T follicular helper cell (primary cell): Measurements from ENCODE around the gene EME2.

Source experiments
- DNase-seq: peaks from one replicate; pipeline ENCODE4 v3.0.0-alpha.2; 2020; ENCODE audit warnings: low read depth

The EME2 gene

DNA sequence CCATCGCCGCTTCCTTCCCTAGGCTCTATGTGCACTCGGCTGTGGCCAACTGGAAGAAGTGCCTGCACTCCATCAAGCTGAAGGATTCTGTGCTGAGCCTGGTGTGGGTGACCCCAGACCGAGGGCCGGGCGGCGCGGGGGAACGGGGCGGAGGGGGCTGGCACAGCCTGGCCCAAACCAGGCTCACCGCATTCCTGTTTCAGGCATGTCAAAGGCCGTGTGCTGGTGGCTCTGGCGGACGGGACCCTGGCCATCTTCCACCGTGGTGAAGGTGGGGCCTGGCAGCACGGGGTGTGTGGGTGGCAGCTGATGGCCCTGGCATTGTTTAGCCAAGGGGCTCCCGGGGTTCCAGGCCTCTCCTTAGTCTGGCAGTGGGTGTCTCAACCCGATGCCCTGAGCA lies 5.9 kb upstream of the EME2 start:
- no peak for DNase-seq

DNA sequence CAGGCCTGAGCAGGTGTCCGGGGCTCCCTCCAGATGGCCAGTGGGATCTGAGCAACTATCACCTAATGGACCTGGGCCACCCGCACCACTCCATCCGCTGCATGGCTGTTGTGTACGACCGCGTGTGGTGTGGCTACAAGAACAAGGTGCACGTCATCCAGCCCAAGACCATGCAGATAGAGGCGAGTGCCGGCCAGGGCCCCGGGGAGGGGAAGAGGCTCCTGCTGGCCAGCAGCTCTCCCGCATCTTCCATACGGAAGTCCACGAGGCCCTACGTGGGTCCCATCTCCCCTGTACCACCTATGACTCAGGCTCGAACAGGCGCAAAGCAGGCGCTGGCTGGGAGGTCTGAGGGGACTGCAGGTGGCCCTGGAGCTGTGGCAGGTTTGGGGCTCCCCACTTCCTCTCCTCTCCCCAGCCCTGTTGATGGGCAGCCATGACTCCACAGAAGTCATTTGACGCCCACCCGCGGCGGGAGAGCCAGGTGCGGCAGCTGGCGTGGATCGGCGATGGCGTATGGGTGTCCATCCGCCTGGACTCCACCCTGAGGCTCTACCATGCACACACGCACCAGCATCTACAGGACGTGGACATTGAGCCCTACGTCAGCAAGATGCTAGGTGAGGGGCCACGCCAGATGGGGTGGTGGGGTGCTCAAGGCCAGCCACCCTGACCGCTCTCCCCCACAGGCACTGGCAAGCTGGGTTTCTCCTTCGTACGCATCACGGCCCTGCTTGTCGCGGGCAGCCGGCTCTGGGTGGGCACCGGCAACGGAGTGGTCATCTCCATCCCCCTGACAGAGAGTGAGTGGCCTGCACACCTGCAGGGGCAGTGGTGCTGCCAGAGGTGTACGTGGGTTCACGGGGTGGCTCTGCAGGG lies 5.3 kb upstream of the EME2 start:
- no peak for DNase-seq

DNA sequence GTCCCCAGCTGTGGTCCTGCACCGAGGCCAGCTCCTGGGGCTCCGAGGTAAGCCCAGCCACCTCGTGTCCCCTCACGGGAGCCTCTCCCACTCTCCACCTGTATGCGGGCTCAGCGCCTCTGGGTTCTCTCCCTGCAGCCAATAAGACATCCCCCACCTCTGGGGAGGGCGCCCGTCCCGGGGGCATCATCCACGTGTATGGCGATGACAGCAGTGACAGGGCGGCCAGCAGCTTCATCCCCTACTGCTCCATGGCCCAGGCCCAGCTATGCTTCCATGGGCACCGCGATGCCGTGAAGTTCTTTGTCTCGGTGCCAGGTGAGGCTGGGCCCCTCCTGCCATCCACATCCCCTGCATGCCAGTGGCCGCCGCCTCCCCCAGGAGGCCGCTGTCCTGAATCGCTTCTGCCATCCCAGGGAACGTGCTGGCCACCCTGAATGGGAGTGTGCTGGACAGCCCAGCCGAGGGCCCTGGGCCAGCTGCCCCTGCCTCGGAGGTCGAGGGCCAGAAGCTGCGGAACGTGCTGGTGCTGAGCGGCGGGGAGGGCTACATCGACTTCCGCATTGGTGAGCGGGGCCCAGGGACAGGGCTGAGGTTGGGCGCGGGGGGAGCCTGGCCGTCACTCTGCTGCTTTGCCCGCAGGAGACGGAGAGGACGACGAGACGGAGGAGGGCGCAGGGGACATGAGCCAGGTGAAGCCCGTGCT lies 4.4 kb upstream of the EME2 start:
- no peak for DNase-seq

DNA sequence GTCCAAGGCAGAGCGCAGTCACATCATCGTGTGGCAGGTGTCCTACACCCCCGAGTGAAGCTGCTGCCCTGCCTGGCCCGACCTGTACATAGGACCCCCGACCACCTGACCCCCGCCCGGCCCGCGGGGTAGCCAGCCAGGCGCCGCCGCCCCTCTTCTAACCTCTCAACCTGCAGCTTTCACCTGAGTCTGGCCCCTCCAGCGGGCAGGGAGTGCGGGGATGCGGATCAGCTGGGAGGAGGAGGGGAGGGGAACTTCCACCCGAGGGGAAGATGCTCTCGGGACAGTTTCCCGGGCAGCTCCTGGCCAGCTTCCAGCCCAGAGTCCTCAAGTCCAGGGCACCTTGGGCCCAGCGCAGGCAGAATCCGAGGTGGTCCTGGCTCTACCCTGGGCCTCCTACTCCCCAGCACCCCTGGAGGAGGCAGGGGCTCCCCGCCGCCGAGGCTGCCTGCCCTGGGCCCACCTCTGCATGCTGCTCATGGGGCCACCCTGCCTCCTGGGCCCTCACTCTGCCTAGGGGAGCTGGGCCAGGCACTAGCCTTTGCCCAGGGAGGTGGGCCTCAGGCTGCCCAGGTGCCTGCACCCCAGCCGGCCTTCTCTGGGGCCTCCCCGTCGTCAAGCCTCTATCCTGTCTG lies 3.7 kb upstream of the EME2 start:
- no peak for DNase-seq

DNA sequence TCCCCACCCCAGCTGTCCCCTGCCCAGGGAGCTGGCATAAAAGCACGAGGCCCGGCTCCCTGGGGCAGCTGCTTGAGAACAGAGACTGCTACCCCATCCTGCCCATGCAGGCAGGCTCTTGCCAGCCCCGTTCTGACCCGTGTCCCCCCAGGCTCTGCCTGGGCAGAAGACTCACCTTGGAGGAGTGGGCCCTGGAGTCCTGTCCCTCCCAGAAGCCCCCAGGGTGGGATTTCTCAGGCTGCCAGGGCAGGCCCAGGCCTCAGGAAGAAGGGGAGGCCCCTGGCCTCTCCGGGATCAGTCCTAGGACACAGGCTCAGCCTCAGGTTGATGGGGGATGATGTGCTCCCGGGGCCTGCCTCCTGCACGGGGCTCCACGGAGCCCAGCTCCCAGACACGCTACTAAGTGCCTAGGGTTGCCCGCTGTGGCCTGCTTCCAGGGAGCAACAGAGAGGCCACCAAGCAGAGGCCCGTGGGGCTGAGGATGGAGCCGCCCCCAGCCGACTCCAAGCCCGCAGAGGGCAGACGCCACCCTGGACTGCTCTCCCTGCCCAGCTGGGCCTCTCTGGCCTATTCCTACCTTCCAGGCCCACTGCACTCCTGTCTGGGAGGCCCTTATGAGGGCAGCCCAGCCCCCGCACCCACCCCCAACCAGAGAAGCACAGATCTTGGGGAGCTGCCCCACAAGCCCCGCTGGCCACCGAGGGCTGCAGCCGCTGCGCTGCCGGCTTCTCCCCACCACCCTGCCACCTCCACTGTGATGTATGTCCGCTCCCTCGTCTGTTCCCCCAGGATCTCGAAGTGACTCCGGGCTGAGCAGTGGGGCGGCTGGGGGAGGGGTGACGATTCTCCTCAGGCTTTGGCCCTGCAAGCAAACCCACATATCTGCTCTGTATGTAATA lies 3.0 kb upstream of the EME2 start:
- DNase-seq, result no peak

DNA sequence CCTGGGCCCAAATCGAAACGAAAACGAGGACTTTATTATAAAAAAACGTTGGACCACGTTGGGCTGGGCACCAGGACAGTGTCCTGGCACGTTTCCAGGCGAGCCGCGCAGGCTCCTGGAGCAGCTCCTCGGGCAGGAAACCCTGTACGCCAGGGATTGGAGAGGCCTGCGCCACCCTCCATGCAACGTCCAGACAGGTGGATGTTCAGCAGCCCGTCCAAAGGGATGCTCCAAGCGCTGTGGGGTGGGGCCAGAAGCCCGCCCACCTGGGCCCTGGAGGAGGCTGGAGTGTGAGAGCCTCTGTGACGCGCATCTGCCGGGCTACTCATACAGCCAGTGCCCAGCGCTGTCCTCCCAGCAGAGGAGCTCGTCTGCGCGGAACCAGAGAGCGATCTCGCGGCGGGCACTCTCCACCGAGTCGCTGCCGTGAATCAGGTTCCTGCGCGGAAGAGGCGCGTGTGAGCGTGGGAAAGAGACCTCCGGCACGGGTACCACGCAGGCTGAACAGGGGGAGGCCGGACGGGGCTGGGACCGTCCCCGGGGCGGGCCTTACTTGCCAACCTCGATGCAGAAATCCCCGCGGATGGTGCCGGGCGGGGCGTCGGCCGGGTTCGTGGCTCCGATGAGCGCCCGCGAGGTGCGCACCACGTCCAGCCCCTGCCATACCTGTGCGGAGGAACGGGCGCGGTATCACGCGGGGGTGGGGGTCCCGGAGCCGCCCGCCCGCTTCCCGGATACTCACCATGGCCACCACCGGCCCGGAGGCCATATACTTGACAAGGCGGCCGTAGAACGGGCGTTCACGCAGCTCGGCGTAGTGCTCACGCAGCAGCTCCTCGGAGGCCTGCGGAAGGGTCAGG lies 2.1 kb upstream of the EME2 start:
- DNase-seq, result peak; percentile 19

DNA sequence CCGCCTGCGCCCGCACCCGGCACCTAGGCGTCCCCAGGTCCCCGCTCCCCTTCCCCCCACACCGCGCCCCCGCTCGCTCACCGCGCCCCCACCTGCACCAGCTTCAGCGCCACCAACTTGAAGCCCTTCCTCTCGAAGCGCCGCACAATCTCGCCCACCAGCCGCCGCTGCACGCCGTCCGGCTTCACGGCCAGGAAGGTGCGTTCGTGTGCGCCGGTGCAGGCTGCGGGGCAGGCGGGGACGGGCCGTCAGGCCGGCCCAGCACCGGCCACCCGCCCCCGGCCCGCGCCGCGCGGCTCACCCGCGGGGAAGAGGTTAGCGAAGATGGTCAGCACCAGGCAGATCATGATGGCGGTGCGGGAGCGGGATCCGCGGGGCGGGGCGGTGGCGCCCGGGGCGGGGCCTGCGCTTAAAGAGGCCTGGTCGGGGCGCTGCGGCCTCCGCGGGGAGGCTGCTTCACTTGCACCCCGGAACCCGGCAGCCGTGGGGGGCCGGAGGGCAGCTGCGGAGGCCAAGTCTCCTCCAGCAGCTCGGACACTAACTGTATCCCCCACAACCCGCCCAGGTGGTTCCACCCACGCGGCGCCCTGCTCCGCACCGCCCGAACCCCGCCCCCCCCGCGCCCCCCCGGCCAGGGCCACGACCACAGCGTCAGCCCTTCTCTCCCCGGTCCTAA lies 1.3 kb upstream of the EME2 start, which contains the start of gene NME3:
Gene NME3 (minus strand): TSS at position 356 of the 676 bp plus-strand sequence. CDS start 9 bp downstream, at position 347.
- peak; percentile 42 for DNase-seq

DNA sequence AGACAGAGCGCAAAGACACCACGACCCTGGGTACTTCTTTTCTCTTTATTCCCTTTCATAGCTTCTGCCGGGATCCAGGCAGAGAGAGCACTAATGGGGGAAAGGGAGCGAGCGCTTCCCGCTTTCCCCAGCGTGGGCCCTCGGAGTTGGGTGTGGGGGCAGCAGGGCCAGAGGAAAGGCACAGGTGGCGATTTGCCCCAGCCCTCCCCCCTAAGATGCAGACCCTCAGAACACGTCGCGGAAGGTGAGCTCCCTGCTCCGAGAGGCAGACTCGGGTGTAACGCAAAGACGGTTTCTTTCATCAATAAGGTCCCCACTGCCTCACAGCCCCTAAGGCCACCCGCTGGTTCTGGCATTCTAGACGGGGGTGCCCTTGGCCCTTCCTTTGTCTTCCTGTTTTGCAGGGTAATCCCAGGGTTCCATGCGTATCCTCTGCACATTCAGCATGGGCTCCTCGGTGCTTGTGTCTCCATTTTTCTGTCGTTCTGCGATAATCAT lies 697 bp upstream of the EME2 start:
- DNase-seq, result no peak

DNA sequence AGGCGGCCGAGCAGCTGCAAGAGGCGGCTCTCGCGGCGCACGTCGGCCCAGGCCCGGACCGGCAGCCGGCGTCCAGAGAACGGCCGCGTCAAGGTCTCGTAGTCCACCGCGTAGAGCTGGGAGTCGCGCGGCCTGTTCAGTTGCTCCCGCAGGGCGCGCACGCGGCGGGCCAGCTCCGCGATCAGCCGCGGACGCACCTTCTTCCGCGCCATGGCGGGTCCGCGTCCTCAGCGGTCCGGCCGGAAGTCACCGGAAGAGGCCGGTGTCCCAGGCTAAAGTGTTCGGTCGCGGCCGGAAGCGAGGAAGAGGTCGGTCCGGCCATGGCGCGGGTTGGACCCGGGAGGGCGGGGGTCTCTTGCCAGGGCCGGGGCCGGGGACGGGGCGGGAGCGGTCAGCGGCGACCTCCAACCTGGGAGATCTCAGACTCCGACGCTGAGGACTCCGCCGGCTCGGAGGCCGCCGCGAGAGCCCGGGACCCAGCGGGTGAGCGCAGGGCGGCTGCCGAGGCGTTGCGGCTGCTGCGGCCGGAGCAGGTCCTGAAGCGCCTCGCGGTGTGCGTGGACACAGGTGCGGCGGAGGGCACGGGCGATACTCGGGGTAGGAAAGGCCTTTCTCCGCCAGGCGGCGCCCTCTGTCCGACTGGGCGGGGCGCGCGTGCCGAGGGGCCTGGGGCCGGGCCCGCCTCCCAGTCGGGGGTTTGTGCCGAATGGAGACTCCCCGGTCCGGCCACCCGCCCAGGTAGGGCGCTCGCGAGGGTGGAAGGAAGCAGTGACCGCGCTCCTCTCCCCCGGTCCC lies 495 bp downstream of the EME2 start, which contains the start of gene MRPS34:
Gene MRPS34 (minus strand): TSS at position 227 of the 795 bp plus-strand sequence. CDS start 15 bp downstream, at position 212.
- DNase-seq, result peak; percentile 60

DNA sequence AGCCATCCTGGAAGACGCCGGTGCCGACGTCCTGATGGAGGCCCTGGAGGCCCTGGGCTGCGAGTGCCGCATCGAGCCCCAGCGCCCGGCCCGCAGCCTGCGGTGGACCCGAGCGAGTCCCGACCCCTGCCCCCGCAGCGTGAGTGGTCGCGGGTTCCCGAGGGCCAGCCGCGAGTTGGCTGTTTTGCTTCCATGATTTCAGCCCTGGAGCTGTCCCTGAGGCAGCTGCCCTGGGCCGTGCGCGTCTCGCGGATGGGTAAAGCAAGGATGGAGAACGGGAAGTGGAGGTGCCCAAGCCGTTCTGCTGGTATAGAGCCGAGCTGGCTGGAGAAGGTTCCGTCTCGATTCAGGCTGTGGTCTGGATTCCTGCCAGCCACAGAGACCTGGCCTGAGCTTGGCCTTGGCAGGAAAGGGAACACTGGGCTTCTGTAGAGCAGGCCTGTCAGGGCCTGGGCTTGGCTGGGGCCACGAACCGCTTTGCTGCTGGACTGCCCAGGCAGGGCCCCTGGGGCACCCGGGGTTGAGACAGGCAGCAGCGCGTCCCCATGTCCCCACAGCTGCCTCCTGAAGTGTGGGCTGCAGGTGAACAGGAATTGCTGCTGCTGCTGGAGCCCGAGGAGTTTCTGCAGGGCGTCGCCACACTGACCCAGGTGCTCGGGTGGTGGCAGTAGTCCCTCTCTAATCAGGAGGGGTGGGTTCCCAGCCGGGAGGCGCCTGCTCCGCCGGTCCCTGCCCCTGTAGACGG lies 1.3 kb downstream of the EME2 start:
- DNase-seq, result no peak

DNA sequence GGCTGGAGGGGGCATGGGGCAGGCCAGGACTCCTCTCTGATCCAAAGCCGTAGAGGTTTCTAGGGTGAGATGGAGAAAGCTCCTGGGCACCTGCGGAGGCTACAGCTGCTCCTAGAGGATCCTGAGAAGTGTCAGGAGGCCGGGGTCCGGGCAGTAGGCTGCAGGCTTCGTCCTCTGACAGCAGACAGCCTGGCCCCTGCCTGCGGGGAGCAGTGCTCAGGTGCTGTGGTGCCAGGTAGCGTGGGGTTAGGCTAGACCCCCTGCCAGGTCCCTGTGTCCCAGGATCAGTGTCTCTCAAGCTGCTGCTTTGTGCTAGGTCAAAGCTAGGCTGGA lies 1.8 kb downstream of the EME2 start:
- no peak for DNase-seq

DNA sequence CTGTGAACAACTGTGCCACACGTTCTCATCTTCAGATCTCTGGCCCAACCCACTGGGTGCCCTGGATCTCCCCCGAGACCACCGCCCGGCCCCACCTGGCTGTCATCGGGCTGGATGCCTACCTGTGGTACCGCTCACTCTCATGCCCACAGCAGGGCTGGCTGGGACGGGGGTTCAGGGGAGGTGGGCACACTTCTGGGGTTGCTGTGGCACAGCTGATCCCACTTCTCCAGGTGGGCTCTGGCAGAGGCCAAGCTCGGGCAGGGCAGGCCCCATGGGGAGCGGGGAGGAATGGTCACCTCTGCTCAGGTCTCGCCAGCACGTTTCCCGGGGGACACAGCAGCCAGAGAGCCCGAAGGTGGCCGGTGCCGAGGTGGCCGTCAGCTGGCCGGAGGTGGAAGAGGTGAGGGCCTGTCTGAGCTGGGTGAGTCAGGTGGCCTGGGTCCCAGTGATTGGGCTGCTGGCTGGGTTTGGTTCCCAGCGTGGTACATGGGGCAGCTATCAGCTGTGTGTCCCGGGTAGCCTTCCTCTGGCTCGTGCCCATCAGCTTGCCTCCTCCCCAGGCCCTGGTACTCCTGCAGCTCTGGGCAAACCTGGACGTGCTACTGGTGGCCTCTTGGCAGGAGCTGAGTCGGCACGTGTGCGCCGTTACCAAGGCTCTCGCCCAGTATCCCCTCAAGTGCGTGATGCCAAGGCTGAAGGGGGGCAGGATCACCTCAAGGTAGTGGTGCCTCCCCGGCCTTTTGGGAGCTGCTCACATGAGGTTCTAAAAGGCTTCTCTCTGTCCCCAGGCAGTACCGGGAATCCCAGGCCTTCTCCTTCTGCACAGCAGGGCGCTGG lies 2.6 kb downstream of the EME2 start:
- DNase-seq, result no peak

DNA sequence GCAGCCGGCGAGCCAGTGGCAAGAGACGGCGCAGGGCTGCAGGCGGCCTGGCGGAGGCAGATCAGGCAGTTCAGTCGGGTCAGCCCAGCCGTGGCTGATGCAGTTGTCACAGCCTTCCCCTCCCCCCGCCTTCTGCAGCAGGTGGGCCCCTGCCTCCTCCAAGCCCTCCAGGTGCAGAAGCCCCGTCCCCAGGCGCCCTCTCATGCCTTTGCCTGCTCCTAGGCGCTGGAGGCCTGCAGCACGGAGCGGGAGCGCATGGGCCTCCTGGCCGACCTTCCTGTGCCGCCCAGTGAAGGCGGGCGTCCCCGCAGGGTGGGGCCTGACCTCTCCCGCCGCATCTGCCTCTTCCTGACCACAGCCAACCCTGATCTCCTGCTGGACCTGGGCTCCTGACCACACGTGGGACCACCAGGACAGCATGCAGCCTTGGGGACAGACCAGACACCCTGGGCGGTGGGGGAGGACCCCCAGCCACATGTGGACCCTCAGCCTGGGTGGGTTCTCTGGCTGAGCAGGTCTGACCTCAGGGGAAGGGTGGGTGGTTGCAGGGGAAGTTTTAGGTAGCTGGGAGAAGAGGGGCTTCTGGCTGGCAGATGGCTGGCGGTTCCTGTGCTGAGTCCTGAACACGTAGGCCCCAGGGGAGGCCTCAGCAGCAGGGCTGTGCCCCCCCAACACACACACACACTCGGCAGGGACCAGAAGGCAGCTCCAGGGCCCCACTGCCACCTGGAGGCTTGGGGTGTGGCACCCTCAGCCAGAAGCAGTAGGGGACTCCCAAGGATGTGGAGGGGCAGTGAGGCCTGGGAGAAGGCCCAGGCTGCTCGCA lies 3.4 kb downstream of the EME2 start:
- DNase-seq, result no peak

DNA sequence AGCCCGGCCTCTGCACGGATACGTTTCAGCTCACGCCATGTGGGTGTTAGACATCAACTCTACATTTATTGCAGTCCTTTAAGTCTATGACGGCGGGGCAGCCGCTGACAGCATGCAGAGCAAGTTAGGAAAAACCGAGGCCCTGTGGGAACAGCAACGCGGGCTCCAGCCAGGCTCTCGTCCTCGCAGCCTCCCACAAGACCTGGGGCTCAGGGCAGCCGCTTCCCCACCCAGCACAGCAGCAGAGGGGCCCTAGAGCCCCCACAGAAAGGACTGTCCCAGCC lies 4.0 kb downstream of the EME2 start:
- no peak for DNase-seq

DNA sequence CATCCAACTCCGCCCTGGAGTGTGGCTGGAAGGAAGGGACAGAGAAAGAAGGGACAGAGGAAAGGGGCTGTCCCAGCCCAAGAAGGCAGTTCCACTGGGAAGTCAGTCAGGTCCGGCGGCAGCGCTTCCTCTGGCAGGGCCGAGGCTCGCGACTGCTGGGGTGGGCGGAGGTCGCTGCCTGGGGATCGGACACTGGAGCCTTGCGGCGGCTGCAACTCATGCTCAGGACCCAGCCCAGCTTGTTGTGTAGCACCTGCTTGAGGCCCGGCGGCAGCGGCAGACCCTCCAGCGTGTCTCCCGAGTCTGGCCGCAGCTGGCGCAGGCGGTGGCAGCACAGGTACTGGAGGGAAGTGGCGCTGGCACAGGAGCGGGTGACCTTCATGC lies 4.4 kb downstream of the EME2 start:
- no peak for DNase-seq

DNA sequence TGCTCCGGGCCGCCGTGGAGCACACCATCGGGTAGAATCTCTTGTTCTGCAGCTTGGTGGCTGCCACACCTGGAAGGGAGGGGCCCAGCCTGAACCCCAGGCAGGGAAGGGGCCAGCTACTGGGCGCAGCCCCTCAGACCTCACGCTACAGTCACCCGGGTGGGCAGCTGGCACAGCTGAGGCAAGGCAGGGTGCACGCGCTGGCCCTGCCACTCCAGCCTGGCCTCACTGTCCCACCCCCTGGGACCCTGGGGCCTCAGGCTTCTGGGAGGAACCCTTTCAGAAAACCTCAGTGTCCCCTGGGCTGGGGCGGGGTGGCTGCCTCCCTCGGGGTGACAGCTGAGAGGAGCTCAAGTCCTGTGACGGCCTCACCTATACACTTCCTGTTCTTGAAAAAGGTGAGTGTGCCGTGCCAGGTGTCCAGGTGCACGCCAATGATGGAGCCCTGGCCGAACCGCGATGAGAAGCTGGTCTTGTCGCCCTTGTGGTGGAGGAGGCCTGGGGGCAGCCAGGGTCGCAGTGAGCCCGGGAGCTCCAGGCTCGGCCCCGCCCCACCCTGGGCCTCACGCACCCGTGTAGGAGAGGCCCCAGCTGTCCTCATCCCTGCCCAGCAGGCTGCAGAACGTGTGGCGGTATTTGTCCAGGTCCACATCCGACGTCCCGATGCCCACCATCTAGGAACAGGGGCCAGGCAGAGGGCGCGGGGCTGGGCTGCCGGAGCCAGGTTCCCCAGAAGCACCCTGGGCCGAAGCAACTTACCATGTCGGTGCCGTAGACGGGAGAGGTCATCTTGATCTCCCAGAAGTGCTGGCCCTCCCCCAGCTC lies 5.0 kb downstream of the EME2 start:
- no peak for DNase-seq
